A673 (cell line): ENCODE results near the gene ATIC. TPM values are rescaled to one million over a fixed set of nuclear protein-coding genes. Genes with fewer than 3 reads are reported as not detected.

Experiments
- BruUV-seq: library from RNA; stranded (reverse); fragments of 400-500 nt; replicated peaks from 2 replicates; lab custom pipeline; 2021; lab: Mats Ljungman, UMichigan
- CTCF ChIA-PET: fragments of 300-600 bp; sonication (Branson Sonifier 250); formaldehyde crosslinking; loops from one replicate; lab custom pipeline; 2022; ENCODE audit warnings: antibody characterized with exemption; lab: Charles Lee
- POLR2A ChIA-PET: fragments of 300-600 bp; sonication (Branson Sonifier 250); formaldehyde crosslinking; loops from one replicate; lab custom pipeline; 2022; ENCODE audit warnings: antibody characterized with exemption; ENCODE audit not compliant: low non-redundant PET; lab: Charles Lee
- DNase-seq: peaks from one replicate; pipeline ENCODE4 v3.0.0-alpha.2; 2015; ENCODE audit warnings: low spot score
- H3K27ac ChIP-seq: fragments of 200-600 bp; sonication (generic); 2 replicates; pipeline ENCODE4 v1.5.1; 2016; ENCODE audit warnings: mixed run types, low read depth, mild to moderate bottlenecking, mixed read lengths, antibody characterized with exemption, low read length; ENCODE audit not compliant: poor library complexity, severe bottlenecking
- H3K27me3 ChIP-seq: fragments of 200-600 bp; sonication (generic); replicated peaks from 2 replicates; pipeline ENCODE4 v1.6.1; 2017; ENCODE audit warnings: mixed run types, low read depth, mild to moderate bottlenecking, mixed read lengths, antibody characterized with exemption, low read length; ENCODE audit not compliant: insufficient read depth, poor library complexity
- H3K36me3 ChIP-seq: fragments of 200-600 bp; sonication (generic); 2 replicates; pipeline ENCODE4 v1.6.1; 2016; ENCODE audit warnings: mixed run types, mild to moderate bottlenecking, mixed read lengths, antibody characterized with exemption, low read length; ENCODE audit not compliant: insufficient read depth, poor library complexity, severe bottlenecking
- H3K4me1 ChIP-seq: fragments of 200-600 bp; sonication (generic); 2 replicates; pipeline ENCODE4 v1.6.1; 2017; ENCODE audit warnings: mixed run types, mild to moderate bottlenecking, mixed read lengths, antibody characterized with exemption, low read length; ENCODE audit not compliant: insufficient read depth, poor library complexity, severe bottlenecking
- H3K4me3 ChIP-seq: fragments of 200-600 bp; sonication (generic); 2 replicates; pipeline ENCODE4 v1.5.1; 2016; ENCODE audit warnings: low read depth, mixed run types, mild to moderate bottlenecking, mixed read lengths, low read length; ENCODE audit not compliant: poor library complexity, severe bottlenecking
- H3K9me3 ChIP-seq: fragments of 200-600 bp; sonication (generic); 2 replicates; pipeline ENCODE4 v1.6.1; 2016; ENCODE audit warnings: mixed run types, low read depth, mild to moderate bottlenecking, mixed read lengths, antibody characterized with exemption, low read length; ENCODE audit not compliant: poor library complexity, severe bottlenecking
- EZH2 ChIP-seq: fragments of 200-600 bp; sonication (generic); IDR thresholded peaks from 2 replicates; pipeline ENCODE4 v1.6.1; 2017; ENCODE audit warnings: borderline replicate concordance, low read depth, mild to moderate bottlenecking, mixed read lengths, antibody characterized with exemption, low read length; ENCODE audit not compliant: poor library complexity, severe bottlenecking
- intact Hi-C: fragments of 100-400 bp; cut with micrococcal nuclease; formaldehyde crosslinking; loops from one replicate; pipeline ENCODE4 v1.10.0; 2022; ENCODE audit not compliant: unreplicated experiment
- total RNA-seq: library from RNA; stranded (reverse); gene quantifications from 2 replicates; pipeline ENCODE4 v1.2.3, GENCODE V29; 2021
- TF ChIP-seq, protein P1 (sequence below): fragments of 300-800, 200-600 bp; sonication (generic); conservative IDR thresholded peaks from 2 replicates; pipeline ENCODE4 v1.5.1; 2017; ENCODE audit warnings: low read depth, mild to moderate bottlenecking, antibody characterized with exemption, low read length, moderate library complexity, mixed read lengths

ATIC gene
- total RNA-seq, 1 experiment from 2014 or later = 328 TPM

DNA sequence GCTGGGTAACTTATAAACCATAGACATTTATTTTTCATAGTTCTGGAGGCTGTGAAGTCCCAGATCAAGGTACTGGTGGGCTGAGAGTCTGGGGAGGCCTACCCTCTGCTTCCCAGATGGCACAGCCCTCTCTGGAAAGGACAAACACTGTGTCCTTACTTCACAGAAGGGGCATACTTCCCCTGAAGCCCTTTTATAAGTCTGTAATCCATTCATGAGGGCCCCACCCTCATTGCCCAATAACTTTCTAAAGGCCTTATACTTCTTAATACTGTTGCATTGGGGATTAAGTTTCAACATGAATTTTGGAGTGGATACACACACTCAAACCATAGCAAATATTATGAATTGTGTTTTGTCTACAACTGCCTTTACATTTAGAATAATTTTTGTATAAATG, 36.0 kb downstream of the ATIC start:
- intact Hi-C loops = no loop called here
- Histone ChIP-seq H3K27ac (peak overlapping the region; percentile 11), H3K27me3 (no peaks in the 10 kb centered on the region), H3K36me3 (peaks cover 52% of the 10 kb centered on the region), H3K4me1 (no peaks in the 10 kb centered on the region), H3K4me3 (no peak overlapping the region), H3K9me3 (no peaks in the 10 kb centered on the region)
- ChIA-PET CTCF (no interaction called here), POLR2A (no interaction called here)
- DNase-seq = no peak
- BruUV-seq = no TSS peak
- TF ChIP-seq, protein P1, sequence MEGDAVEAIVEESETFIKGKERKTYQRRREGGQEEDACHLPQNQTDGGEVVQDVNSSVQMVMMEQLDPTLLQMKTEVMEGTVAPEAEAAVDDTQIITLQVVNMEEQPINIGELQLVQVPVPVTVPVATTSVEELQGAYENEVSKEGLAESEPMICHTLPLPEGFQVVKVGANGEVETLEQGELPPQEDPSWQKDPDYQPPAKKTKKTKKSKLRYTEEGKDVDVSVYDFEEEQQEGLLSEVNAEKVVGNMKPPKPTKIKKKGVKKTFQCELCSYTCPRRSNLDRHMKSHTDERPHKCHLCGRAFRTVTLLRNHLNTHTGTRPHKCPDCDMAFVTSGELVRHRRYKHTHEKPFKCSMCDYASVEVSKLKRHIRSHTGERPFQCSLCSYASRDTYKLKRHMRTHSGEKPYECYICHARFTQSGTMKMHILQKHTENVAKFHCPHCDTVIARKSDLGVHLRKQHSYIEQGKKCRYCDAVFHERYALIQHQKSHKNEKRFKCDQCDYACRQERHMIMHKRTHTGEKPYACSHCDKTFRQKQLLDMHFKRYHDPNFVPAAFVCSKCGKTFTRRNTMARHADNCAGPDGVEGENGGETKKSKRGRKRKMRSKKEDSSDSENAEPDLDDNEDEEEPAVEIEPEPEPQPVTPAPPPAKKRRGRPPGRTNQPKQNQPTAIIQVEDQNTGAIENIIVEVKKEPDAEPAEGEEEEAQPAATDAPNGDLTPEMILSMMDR = no peak
- no peak for TF ChIP-seq EZH2

DNA sequence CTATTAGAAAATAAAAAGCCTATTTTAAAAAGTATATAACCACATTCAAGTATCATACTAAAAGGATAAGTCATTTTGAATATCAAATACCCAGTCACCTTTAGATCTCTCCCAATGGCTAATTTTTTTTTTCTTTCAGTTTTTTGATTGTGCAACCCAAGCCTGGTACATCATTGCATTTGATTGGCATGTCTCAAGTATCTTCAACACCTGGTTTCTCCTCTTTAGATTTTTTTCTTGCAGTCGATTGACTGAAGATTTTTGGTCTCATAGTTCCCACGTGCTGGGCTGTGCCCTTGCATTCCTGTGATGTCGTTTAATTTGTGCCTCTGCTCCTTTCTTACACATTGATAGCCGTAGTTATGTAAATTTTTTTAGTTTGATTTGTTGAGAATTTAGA, 40.7 kb downstream of the ATIC start:
- Histone ChIP-seq H3K4me3 (no peak overlapping the region), H3K4me1 (peaks cover 2% of the 10 kb centered on the region), H3K36me3 (peaks cover 22% of the 10 kb centered on the region), H3K27me3 (no peaks in the 10 kb centered on the region), H3K9me3 (no peaks in the 10 kb centered on the region), H3K27ac (no peak overlapping the region)
- ChIA-PET POLR2A (no interaction called here), CTCF (no interaction called here)
- TF ChIP-seq, protein P1 = no peak
- no peak for TF ChIP-seq EZH2
- no TSS peak for BruUV-seq
- DNase-seq = no peak
- intact Hi-C loops = no loop called here

DNA sequence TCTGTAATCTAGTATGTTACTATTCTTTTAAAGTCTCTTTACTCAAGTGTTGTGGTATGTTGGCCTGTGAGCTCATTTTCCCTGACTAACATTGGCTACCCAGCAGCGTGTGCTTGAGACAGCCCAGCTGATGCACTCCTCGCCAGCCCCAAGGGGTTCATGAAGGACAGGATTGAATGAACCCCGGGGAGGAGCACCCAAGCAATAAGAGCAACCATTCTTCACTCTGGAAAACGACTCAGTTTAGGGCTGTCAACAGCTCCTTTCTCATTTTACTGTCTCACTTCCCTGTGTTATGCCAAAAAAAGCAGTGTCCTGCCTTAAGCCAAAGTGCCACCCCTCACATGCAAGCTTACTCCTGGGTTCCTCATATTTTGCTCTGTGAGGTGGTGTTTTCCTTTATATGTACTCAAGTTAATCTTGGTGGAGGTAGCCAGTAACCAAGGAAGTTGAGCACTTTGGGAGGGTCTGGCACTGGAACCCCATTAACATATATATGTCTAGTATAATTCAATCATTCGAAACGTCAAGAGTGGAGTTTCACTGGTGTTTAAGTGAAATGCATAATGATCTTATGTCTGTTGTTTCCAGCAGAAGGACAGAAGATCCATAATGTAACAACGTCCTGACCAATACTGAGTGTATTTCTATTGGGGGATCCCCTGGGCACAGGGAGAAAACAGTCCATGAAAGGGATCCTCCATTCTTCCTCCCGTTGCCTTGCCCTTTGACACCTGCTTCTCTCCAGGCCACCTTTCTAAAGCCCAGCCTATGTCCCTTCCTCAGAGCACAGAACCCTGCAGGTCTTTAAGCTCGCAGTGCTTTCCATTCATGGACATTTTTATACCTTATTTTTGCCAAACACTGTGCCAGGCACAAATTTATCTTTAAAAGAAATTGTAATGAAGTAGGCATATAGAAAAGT, 43.2 kb downstream of the ATIC start:
- H3K27ac ChIP-seq = no peak overlapping the region
- no peak overlapping the region for H3K4me3 ChIP-seq
- H3K4me1 ChIP-seq = peaks cover 4% of the 10 kb centered on the region
- intact Hi-C loops = no loop called here
- TF ChIP-seq, protein P1 = no peak
- no peak for TF ChIP-seq EZH2
- DNase-seq = no peak
- H3K27me3 ChIP-seq = no peaks in the 10 kb centered on the region
- no peaks in the 10 kb centered on the region for H3K9me3 ChIP-seq
- BruUV-seq = no TSS peak
- H3K36me3 ChIP-seq = peaks cover 3% of the 10 kb centered on the region
- ChIA-PET CTCF (no interaction called here), POLR2A (interaction anchor here (0.6 kb wide), 1 partner anchor 181 kb away, joined by 3 read pairs; no protein-coding TSS in a partner anchor)
